ENCODE data around the gene ASB6.

The ASB6 gene

GRCh38 chr9:129673602-129674001 is 31.7 kb upstream of the ASB6 start:
- TF ChIP-seq REST (IDR thresholded peaks at IDR 0.05; ENCODE audit: insufficient replicate concordance, low read depth) (no peak), GABPA (IDR thresholded peaks at IDR 0.05; ENCODE audit: low read depth) (no peak), SPI1 (IDR thresholded peaks at IDR 0.05; ENCODE audit: borderline replicate concordance, low read depth) (no peak), CTCF (IDR thresholded peaks at IDR 0.05; ENCODE audit: insufficient read depth, low read length) (no peak), POLR2AphosphoS5 (IDR thresholded peaks at IDR 0.05; ENCODE audit: low read depth) (no peak)
- Histone ChIP-seq H3K27ac (replicated peaks) (no peak overlapping the region), H3K27me3 (ENCODE audit: insufficient read depth, poor library complexity, severe bottlenecking) (peaks cover 22% of the 10 kb centered on the region), H3K4me3 (replicated peaks; ENCODE audit: insufficient read depth, low read length) (no peak overlapping the region)
- no peak for DNase-seq (ENCODE audit: low read depth in 1 of 2, low spot score in 1 of 2)

- DNase-seq (ENCODE audit: low read depth in 1 of 2, low spot score in 1 of 2), result no peak
- Histone ChIP-seq H3K27me3 (ENCODE audit: insufficient read depth, poor library complexity, severe bottlenecking) (peaks cover 24% of the 10 kb centered on the region), H3K27ac (replicated peaks) (no peak overlapping the region), H3K4me3 (replicated peaks; ENCODE audit: insufficient read depth, low read length) (no peak overlapping the region)
- TF ChIP-seq CTCF (IDR thresholded peaks at IDR 0.05; ENCODE audit: insufficient read depth, low read length) (no peak), SPI1 (IDR thresholded peaks at IDR 0.05; ENCODE audit: borderline replicate concordance, low read depth) (no peak), GABPA (IDR thresholded peaks at IDR 0.05; ENCODE audit: low read depth) (no peak), POLR2AphosphoS5 (IDR thresholded peaks at IDR 0.05; ENCODE audit: low read depth) (no peak), REST (IDR thresholded peaks at IDR 0.05; ENCODE audit: insufficient replicate concordance, low read depth) (no peak)
Observed at GRCh38 chr9:129672702-129673101, 30.8 kb upstream of the ASB6 start.

GRCh38 chr9:129671519-129671918 is 29.6 kb upstream of the ASB6 start:
- DNase-seq (ENCODE audit: low read depth in 1 of 2, low spot score in 1 of 2), result no peak

More at GRCh38 chr9:129671519-129671918, 29.6 kb upstream of the ASB6 start:
- Histone ChIP-seq H3K27ac (replicated peaks) (no peak overlapping the region), H3K27me3 (ENCODE audit: insufficient read depth, poor library complexity, severe bottlenecking) (peaks cover 32% of the 10 kb centered on the region), H3K4me3 (replicated peaks; ENCODE audit: insufficient read depth, low read length) (no peak overlapping the region)
- TF ChIP-seq REST (IDR thresholded peaks at IDR 0.05; ENCODE audit: insufficient replicate concordance, low read depth), result no peak
- no peak for TF ChIP-seq SPI1 (IDR thresholded peaks at IDR 0.05; ENCODE audit: borderline replicate concordance, low read depth)
- TF ChIP-seq POLR2AphosphoS5 (IDR thresholded peaks at IDR 0.05; ENCODE audit: low read depth), result no peak
- no peak for TF ChIP-seq GABPA (IDR thresholded peaks at IDR 0.05; ENCODE audit: low read depth)
- TF ChIP-seq CTCF (IDR thresholded peaks at IDR 0.05; ENCODE audit: insufficient read depth, low read length), result no peak

Data from HL-60 (cell line).